Peyer's patch (tissue), 4 donors: ENCODE data around the gene PTPRF.

Experiments
- CTCF ChIP-seq, 6 experiments: fragments of 450-650 bp in 4 of 6; fragments of 200-600 bp in 2 of 6; sonication (generic) in 1 of 6; IDR thresholded peaks; one replicate each; pipeline ENCODE4 v1.5.1; 2017 to 2019; ENCODE audit warnings: antibody characterized with exemption in 6 of 6, mild to moderate bottlenecking in 3 of 6, moderate library complexity in 1 of 6
- POLR2A ChIP-seq, 2 donors: fragments of 450-650 bp; IDR thresholded peaks; one replicate each; pipeline ENCODE4 v1.5.1; 2017; ENCODE audit warnings: antibody characterized with exemption in 2 of 2, mild to moderate bottlenecking in 2 of 2, moderate library complexity in 2 of 2

GRCh38 chr1:43617668-43618067 is 87.0 kb downstream of the PTPRF start:
- TF ChIP-seq CTCF (IDR thresholded peaks at IDR 0.05) (no peak), POLR2A (IDR thresholded peaks at IDR 0.05) (no peak)
